Activated CD4-positive, alpha-beta T cell treated with anti-CD3 and anti-CD28 coated beads, Interleukin-2, amount 50 U/mL, for 16 hours (primary cell): ENCODE results near the gene TMEM62.
A peak's percentile ranks its signal among the peaks of the same experiment; 100 is the strongest.
"Not testable (repeated sequence)": the region's sequence is repeated elsewhere in the genome, so short reads cannot be mapped to it uniquely, and the experiment has no call there.

ENCODE experiments used
- DNase-seq: peaks from one replicate; pipeline ENCODE4 v3.0.0-alpha.2; 2020

Gene TMEM62

DNA sequence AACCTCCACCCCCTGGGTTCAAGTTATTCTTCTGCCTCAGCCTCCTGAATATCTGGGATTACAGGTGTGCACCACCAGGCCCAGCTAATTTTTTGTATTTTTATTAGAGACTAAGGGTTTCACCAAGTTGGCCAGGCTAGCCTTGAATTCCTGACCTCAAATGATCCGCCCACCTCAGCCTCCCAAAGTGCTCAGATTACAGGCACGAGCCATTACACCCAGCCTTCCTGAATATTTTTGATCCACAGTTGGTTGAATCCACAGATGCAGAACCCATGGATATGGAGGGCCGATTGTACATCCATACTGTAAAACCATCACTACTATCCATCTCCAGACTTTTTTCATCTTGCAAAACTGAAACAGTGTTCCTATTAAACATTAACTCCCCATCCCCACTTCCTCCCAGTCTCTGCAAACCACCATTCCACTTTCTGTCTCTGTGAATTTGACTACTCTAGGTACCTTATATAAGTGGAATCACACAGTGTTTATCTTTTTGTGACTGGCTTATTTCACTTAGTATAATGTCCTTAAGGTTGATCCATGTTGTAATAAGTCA, 8.2 kb upstream of the TMEM62 start:
- no peak for DNase-seq

- DNase-seq, result no peak
These were observed 7.0 kb upstream of the TMEM62 start for GRCh38 chr15:43126356-43126755.

DNA sequence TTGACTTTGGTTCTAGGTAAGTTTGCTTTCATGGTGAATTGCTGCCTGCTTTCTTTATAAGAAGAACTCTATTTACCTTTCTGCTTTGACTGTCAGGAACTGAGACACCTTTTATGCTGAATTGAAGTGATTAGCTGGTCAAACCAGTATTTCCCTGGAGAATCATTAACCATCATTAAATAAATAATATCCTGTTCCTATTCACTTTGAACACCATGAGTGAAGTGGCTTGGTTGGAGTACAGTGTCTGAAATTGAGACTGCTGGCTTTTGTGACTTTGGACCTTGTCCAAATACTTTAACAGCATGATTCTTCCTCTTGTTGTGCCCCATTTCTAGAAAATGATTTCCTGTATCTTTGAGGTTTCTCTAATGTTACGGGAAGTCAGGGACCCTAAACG, 5.6 kb upstream of the TMEM62 start:
- no peak for DNase-seq

GRCh38 chr15:43128174-43128979, 5.0 kb upstream of the TMEM62 start:
- not testable (repeated sequence) for DNase-seq

DNA sequence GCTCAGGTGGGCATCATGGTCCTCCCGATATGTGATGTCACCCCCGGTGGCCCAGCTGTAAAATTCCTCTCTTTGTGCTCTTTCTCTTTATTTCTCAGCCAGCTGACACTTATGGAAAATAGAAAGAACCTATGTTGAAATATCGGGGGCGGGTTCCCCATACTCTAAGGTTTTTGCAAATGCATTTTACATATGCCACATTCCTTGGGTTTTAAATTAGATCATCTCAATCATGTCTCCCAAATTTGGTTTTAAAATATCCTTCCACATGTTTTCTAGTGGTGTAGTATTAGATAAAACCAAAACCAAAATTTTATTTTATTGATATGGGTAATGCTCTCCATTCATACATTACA, 4.4 kb upstream of the TMEM62 start:
- DNase-seq, result no peak

GRCh38 chr15:43132830-43133429, 456 bp upstream of the TMEM62 start:
- no peak for DNase-seq

DNA sequence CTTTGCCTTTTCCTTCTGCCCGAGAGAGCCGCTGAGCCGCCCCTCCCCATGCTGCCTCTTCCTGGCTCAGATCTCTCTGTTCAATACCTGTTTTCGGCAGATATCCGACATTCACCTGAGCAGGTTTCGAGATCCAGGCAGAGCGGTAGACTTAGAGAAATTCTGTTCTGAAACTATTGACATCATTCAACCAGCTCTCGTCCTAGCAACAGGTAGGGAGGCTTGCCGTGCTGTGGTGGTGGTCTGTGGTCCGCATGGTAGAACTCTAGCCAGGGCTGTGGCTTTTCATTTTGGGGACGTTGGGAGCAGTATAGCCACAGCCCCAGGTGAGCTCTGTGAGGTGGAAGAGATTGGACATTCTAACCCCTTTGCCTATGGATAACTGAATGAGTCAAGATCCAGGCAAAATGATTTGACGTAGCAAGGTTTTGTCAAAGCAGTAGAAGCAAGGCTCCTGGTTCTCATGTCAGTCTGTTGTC, 810 bp downstream of the TMEM62 start:
- DNase-seq, result peak; percentile 21

DNA sequence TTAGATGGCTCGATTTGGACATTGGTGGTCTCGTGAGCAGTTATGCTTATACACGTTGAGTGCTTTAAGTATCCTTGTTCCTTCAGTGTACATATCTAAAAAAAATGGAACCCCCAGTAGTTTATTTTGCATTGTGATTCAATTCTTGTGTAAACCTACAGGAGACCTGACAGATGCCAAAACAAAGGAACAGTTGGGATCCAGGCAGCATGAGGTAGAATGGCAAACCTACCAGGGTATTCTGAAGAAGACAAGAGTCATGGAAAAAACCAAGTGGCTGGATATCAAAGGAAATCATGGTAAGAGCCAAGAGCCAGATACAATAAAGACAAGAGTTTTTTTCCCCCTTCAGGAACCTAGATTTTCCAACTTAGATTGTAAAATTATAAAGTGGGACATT, 2.0 kb downstream of the TMEM62 start:
- DNase-seq, result no peak

DNA sequence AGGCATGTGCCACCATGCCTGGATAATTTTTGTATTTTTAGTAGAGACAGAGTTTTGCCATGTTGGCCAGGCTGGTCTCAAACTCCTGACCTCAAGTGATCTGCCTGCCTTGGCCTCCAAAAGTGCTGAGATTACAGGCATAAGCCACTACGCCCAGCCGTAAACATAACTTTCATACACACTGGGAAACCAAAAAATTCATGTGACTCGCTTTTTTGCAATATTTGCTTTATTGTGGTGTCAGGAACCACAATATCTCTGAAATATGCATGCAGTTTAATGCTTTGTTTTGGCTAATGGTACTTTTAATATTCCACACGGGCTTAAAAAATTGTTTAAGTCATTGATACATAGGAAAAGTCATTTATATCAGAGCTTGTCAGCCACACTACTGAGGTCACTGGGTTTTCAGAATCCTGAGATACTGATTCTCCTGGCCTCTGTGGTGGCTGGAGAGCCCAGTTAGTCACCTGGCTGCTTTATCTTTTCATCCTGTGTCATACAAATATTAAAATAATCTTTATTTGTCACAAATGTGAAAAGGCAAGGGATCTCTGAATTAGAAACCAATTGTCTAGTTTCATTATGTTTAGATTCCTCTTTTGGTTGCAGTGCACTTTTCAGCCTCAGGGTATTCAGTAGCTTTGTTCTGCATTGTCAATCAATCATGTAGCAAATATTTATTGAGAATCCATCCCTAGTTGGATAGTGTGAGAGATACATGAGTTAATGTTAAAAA, 10.0 kb downstream of the TMEM62 start:
- DNase-seq, result no peak

DNA sequence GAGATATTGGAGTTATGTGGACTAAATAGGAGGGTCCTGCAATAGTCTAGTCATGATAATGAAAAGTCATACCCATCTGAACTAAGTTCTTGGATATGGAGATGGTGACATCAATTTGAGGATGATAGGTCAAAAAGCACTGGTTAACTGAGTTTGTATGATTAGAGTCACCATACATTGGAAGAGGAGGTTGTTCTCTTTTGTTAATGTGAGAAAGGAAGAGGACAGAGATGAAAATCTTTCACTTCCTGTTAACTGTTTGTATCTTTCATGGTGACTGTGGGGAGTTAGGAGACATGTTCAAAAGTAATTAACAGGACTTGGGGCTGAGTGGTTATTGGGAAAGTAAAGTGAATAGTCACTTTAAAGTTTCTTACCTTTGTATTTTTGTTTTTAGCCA, 11.1 kb downstream of the TMEM62 start:
- no peak for DNase-seq

GRCh38 chr15:43146184-43146583, 12.8 kb downstream of the TMEM62 start:
- DNase-seq, result no peak

DNA sequence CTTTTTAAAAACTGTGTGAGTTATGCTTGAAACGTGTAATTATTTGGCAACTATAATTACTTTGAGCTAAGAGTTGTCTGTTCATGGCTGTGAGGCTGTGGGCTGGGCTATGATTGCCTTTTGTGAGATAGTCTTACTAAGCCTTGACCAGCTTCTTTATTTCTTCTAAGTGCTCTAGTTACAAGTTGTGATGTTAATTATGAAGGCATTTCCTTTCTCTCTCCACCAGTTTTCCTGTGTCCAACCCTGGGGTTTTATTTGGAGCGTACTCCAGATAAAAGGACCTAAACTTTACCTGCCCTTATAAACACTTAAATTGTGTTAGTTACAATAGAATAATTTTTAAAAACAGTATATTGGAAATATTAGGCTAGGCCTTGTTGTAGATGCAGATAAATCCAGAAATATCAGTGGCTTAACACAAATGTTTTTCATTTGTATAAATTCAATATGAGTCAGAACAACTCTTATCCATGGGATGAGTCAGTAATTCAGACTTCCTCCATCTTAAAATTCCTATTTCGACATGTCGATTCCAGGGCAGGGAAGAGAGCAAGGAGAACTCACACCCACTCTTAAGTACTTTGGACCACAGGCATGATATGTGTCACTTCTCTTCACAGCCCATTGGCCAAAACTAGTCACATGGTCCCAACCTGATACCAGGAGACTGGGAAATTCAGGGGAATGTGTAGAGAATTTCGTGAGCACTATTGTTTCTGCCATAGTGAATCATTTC, 17.0 kb downstream of the TMEM62 start:
- DNase-seq, result no peak

DNA sequence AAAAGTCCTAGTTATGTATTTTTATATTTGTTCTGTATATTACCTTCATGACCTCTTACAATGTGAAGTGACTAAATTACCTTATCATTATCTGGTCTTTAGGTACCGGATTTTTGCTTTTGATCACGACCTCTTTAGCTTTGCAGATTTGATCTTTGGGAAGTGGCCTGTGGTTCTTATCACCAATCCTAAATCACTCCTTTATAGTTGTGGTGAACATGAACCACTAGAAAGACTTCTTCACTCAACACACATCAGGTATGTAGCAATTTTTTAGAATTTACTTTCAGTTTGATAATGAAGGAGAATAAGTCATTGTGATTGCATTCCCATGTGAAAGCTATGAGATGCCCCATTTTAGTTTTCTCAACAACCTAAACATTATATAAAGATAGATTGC, 18.3 kb downstream of the TMEM62 start:
- DNase-seq, result peak; percentile 40

DNA sequence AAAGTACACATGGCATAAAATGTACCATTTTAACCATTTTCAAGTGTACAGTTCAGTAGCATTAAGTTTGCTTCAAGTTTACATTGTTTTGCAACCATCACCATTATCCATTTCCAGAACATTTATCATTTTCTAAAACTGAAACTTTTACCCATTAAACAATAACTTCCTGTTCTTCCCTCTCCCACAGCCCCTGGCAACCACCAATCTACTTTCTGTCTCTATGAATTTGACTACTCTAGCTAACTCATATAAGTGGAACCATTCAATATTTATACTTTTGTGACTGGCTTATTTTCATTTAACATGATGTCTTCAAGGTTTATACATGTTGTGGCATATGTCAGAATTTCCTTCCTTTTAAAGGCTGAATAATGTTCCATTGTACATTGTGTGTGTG, 19.9 kb downstream of the TMEM62 start:
- peak; percentile 14 for DNase-seq

DNA sequence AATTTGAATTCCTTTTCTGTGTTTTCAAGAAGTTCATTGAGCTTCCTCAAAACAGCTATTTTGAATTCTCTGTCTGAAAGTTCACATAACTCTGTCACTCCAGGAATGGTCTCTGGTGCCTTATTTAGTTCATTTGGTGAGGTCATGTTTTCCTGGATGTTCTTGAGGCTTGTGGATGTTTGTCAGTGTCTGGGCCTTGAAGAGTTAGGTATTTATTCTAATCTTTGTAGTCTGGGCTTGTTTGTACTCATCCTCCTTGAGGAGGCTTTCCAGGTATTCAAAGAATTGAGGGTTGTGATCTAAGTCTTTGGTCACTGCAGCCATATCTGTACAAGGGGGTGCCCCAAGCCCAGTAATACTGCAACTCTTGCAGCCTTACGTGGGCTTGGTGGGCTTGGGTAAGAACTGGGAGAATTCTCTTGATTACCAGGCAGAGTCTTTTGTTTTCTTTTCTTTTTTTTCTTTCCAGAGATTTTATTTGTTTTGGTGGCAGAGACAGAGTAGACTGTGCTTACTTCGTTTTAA, 32.5 kb downstream of the TMEM62 start:
- DNase-seq, result no peak

GRCh38 chr15:43167261-43167660, 33.9 kb downstream of the TMEM62 start:
- not testable (repeated sequence) for DNase-seq

GRCh38 chr15:43168192-43169107, 35.1 kb downstream of the TMEM62 start:
- DNase-seq, result no peak

GRCh38 chr15:43169888-43170287, 36.5 kb downstream of the TMEM62 start:
- DNase-seq, result no peak

DNA sequence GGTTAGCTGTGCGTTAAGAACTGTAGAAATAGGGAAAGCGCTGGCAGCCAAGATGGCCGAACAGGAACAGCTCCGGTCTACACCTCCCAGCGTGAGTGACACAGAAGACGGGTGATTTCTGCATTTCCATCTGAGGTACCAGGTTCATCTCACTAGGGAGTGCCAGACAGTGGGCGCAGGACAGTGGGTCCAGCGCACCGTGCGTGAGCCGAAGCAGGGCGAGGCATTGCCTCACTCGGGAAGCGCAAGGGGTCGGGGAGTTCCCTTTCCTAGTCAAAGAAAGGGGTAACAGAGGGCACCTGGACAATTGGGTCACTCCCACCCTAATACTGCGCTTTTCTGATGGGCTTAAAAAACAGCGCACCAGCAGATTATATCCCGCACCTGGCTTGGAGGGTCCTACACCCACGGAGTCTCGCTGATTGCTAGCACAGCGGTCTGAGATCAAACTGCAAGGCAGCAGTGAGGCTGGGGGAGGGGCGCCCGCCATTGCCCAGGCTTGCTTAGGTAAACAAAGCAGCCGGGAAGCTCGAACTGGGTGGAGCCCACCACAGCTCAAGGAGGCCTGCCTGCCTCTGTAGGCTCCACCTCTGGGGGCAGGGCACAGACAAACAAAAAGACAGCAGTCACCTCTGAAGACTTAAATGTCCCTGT, 42.4 kb downstream of the TMEM62 start:
- DNase-seq, result not testable (repeated sequence)

- DNase-seq, result not testable (repeated sequence)
These were observed 43.8 kb downstream of the TMEM62 start for GRCh38 chr15:43177147-43177546.

- DNase-seq, result no peak
These were observed 49.9 kb downstream of the TMEM62 start for GRCh38 chr15:43183270-43183669.
